Endodermal cell (in vitro differentiated cells): Measurements from ENCODE around the gene ONECUT3. TPM values are rescaled to one million over a fixed set of nuclear protein-coding genes. Genes with fewer than 3 reads are reported as not detected.

Experiments
- DNase-seq: peaks from one replicate; pipeline ENCODE4 v3.0.0-alpha.2; 2017
- H3K27ac ChIP-seq: 2 replicates; pipeline ENCODE4 v1.5.1; 2013; ENCODE audit warnings: mild to moderate bottlenecking, low read depth, low read length, moderate library complexity
- H3K27me3 ChIP-seq: 2 replicates; pipeline ENCODE4 v1.6.1; 2013; ENCODE audit warnings: mild to moderate bottlenecking, low read length, moderate library complexity; ENCODE audit not compliant: insufficient read depth, control insufficient read depth, poor library complexity, severe bottlenecking
- H3K36me3 ChIP-seq: 2 replicates; pipeline ENCODE4 v1.7.0; 2013; ENCODE audit warnings: mild to moderate bottlenecking, low read length, moderate library complexity; ENCODE audit not compliant: control insufficient read depth, insufficient read depth
- H3K4me1 ChIP-seq: one replicate; pipeline ENCODE4 v1.7.0; 2013; ENCODE audit warnings: low read length; ENCODE audit not compliant: control insufficient read depth, insufficient read depth
- H3K4me3 ChIP-seq: 2 replicates; pipeline ENCODE4 v1.5.1; 2013; ENCODE audit warnings: mild to moderate bottlenecking, low read length, moderate library complexity
- H3K9ac ChIP-seq: 2 replicates; pipeline ENCODE4 v1.6.1; 2013; ENCODE audit warnings: mild to moderate bottlenecking, low read length, moderate library complexity; ENCODE audit not compliant: poor library complexity, severe bottlenecking; ENCODE audit errors: extremely low read depth
- H3K9me3 ChIP-seq: 2 replicates; pipeline ENCODE4 v1.6.1; 2013; ENCODE audit warnings: mild to moderate bottlenecking, low read length, moderate library complexity; ENCODE audit not compliant: control insufficient read depth
- H3K27ac Mint-ChIP-seq: 2 replicates; pipeline ENCODE4 v1.8.0; 2020; ENCODE audit warnings: mixed read lengths
- H3K27me3 Mint-ChIP-seq: 2 replicates; pipeline ENCODE4 v1.8.0; 2021; ENCODE audit warnings: mild to moderate bottlenecking, mixed read lengths; ENCODE audit not compliant: insufficient read depth
- H3K36me3 Mint-ChIP-seq: 2 replicates; pipeline ENCODE4 v1.8.0; 2020; ENCODE audit warnings: low read depth, mixed read lengths
- H3K4me1 Mint-ChIP-seq: 2 replicates; pipeline ENCODE4 v1.8.0; 2020; ENCODE audit warnings: mixed read lengths
- H3K4me3 Mint-ChIP-seq: 2 replicates; pipeline ENCODE4 v1.8.0; 2020; ENCODE audit warnings: mild to moderate bottlenecking, moderate library complexity, mixed read lengths
- H3K9me3 Mint-ChIP-seq: 2 replicates; pipeline ENCODE4 v1.8.0; 2020; ENCODE audit warnings: mild to moderate bottlenecking, mixed read lengths
- WGBS, 2 experiments: methylation state at CpG; one replicate each; pipeline versions ENCODE4 v1.1.5 to v1.1.7; 2013; ENCODE audit warnings: missing lambda C conversion rate in 2 of 2, mixed read lengths in 1 of 2; ENCODE audit not compliant: insufficient coverage in 1 of 2, insufficient read length in 1 of 2; 5-methylcytosine and 5-hydroxymethylcytosine counted together
- total RNA-seq, 2 donors: library from RNA; stranded (reverse); fragmentation: NEBNext Ultra II Directional in 1 of 2; extraction: Animal tissue kit (Norgen Biotek cat#: 25700) in 1 of 2; gene quantifications; 2 replicates in 1 of 2; 3 replicates in 1 of 2; pipeline ENCODE4 v1.2.1, GENCODE V29; 2021
- TF ChIP-seq, protein P1 (sequence below): fragments of 200-600 bp; sonication (generic); conservative IDR thresholded peaks from 2 replicates; pipeline ENCODE4 v1.5.0; 2021; ENCODE audit warnings: antibody characterized with exemption, mild to moderate bottlenecking

Gene ONECUT3
- total RNA-seq, 2 donors from 2014 or later = 0.04 TPM; not detected in 1

GRCh38 chr19:1717200-1717969 is 35.9 kb upstream of the ONECUT3 start:
- H3K4me3 ChIP-seq = no peak overlapping the region
- H3K27ac ChIP-seq = no peak overlapping the region
- Mint-ChIP-seq H3K4me3 (no peak overlapping the region), H3K27ac (no peak overlapping the region), H3K36me3 (no peaks in the 10 kb centered on the region), H3K27me3 (peaks cover 73% of the 10 kb centered on the region), H3K9me3 (no peaks in the 10 kb centered on the region), H3K4me1 (no peaks in the 10 kb centered on the region)
- no peak overlapping the region for H3K9ac ChIP-seq
- TF ChIP-seq, protein P1, sequence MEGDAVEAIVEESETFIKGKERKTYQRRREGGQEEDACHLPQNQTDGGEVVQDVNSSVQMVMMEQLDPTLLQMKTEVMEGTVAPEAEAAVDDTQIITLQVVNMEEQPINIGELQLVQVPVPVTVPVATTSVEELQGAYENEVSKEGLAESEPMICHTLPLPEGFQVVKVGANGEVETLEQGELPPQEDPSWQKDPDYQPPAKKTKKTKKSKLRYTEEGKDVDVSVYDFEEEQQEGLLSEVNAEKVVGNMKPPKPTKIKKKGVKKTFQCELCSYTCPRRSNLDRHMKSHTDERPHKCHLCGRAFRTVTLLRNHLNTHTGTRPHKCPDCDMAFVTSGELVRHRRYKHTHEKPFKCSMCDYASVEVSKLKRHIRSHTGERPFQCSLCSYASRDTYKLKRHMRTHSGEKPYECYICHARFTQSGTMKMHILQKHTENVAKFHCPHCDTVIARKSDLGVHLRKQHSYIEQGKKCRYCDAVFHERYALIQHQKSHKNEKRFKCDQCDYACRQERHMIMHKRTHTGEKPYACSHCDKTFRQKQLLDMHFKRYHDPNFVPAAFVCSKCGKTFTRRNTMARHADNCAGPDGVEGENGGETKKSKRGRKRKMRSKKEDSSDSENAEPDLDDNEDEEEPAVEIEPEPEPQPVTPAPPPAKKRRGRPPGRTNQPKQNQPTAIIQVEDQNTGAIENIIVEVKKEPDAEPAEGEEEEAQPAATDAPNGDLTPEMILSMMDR = no peak
- no peaks in the 10 kb centered on the region for H3K9me3 ChIP-seq
- no peaks in the 10 kb centered on the region for H3K36me3 ChIP-seq
- peaks cover 43% of the 10 kb centered on the region for H3K27me3 ChIP-seq
- 96 to 100% methylated on average over 1 of the region's 1 CpG for WGBS, 2 experiments
- no peak for DNase-seq
- H3K4me1 ChIP-seq = no peaks in the 10 kb centered on the region

- no peak for DNase-seq
- Histone ChIP-seq H3K9ac (no peak overlapping the region), H3K27me3 (peaks cover 43% of the 10 kb centered on the region), H3K9me3 (no peaks in the 10 kb centered on the region), H3K4me1 (no peaks in the 10 kb centered on the region), H3K36me3 (no peaks in the 10 kb centered on the region), H3K27ac (no peak overlapping the region), H3K4me3 (no peak overlapping the region)
- peaks cover 75% of the 10 kb centered on the region for H3K27me3 Mint-ChIP-seq
- no peak overlapping the region for H3K27ac Mint-ChIP-seq
- no peak overlapping the region for H3K4me3 Mint-ChIP-seq
- H3K4me1 Mint-ChIP-seq = no peaks in the 10 kb centered on the region
- TF ChIP-seq, protein P1 = no peak
- 89 to 90% methylated on average over 1 of the region's 2 CpGs for WGBS, 2 experiments
- no peaks in the 10 kb centered on the region for H3K36me3 Mint-ChIP-seq
- H3K9me3 Mint-ChIP-seq = no peaks in the 10 kb centered on the region
Observed at GRCh38 chr19:1717970-1718264, 35.4 kb upstream of the ONECUT3 start.

GRCh38 chr19:1718420-1719291 is 34.6 kb upstream of the ONECUT3 start:
- no peaks in the 10 kb centered on the region for H3K36me3 ChIP-seq
- TF ChIP-seq, protein P1 = no peak
- H3K9me3 ChIP-seq = no peaks in the 10 kb centered on the region
- H3K27ac ChIP-seq = no peak overlapping the region
- Mint-ChIP-seq H3K27ac (no peak overlapping the region), H3K4me3 (peak overlapping the region; percentile 38), H3K4me1 (no peaks in the 10 kb centered on the region), H3K36me3 (no peaks in the 10 kb centered on the region), H3K9me3 (no peaks in the 10 kb centered on the region), H3K27me3 (peaks cover 75% of the 10 kb centered on the region)
- H3K27me3 ChIP-seq = peaks cover 43% of the 10 kb centered on the region
- no peak overlapping the region for H3K9ac ChIP-seq
- peak; percentile 56 for DNase-seq
- no peaks in the 10 kb centered on the region for H3K4me1 ChIP-seq
- H3K4me3 ChIP-seq = no peak overlapping the region
- WGBS, 2 experiments = 7 to 40% methylated on average over 1 to 43 of the region's 50 CpGs
